G401 (cell line): ENCODE measurements around the gene NAALADL2. TPM values are rescaled to one million over a fixed set of nuclear protein-coding genes. Genes with fewer than 3 reads are reported as not detected.
A peak's percentile ranks its signal among the peaks of the same experiment; 100 is the strongest.
"Not testable (repeated sequence)": the region's sequence is repeated elsewhere in the genome, so short reads cannot be mapped to it uniquely, and the experiment has no call there.

Source experiments
- DNase-seq: peaks from one replicate; pipeline ENCODE4 v3.0.0-alpha.2; 2015; ENCODE audit warnings: low spot score
- in situ Hi-C: cut with HindIII; loops from 2 replicates; pipeline ENCODE4 v1.10.0; 2016; ENCODE audit warnings: low sequenced_read_pairs, mixed read lengths
- total RNA-seq: library from RNA; depleted of rRNA; stranded (reverse); fragments of >200 nt; shearing (Covaris generic); gene quantifications from 2 replicates; pipeline ENCODE4 v1.2.3, GENCODE V29; 2014

The NAALADL2 gene
- total RNA-seq, 1 experiment from 2014 or later: 1.3 TPM

- in situ Hi-C loops: no loop called here
- no peak for DNase-seq
Measured at GRCh38 chr3:175047786-175048185, 188.7 kb downstream of the NAALADL2 start.

DNA sequence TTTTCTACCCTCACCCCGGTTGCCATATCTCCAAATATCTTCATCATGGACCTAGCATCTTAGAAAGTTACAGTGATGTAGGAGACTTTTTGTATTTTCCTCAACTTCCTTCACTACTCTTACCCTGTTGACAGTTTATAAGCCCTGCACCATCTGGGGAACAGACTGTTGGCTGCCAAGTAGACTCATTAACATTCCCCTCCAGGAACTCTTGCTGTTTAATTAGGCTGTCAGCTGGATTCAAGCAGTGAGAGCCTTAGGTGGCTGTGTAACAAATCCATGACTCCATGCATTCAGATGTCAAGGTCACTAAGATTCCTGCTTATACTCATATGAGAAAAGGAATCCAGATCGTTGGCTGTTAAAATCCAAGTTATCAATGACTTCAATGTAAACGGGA is 198.3 kb downstream of the NAALADL2 start:
- DNase-seq: peak; percentile 86
- in situ Hi-C loops: no loop called here

GRCh38 chr3:175059788-175060187 is 200.7 kb downstream of the NAALADL2 start:
- DNase-seq: no peak
- in situ Hi-C loops: no loop called here

DNA sequence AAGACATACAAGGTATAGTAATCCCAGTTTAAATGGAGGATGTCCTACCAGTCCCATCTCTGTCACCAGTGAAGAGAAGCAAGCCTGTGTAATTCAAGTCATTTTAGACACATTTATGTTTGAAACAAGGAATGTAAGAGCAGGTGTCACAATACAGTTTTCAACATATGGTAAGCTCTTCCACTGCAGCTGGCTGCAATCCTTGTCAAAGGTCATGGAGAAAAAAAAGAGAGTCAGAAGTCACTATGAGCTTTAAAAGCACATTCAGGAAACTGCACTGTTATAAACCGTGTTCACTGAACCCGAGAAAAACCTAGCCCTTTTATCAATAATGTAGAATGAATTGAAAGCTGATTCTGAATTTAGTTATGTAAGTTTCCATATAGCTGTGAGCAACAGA is 206.4 kb downstream of the NAALADL2 start:
- in situ Hi-C loops: no loop called here
- no peak for DNase-seq

DNA sequence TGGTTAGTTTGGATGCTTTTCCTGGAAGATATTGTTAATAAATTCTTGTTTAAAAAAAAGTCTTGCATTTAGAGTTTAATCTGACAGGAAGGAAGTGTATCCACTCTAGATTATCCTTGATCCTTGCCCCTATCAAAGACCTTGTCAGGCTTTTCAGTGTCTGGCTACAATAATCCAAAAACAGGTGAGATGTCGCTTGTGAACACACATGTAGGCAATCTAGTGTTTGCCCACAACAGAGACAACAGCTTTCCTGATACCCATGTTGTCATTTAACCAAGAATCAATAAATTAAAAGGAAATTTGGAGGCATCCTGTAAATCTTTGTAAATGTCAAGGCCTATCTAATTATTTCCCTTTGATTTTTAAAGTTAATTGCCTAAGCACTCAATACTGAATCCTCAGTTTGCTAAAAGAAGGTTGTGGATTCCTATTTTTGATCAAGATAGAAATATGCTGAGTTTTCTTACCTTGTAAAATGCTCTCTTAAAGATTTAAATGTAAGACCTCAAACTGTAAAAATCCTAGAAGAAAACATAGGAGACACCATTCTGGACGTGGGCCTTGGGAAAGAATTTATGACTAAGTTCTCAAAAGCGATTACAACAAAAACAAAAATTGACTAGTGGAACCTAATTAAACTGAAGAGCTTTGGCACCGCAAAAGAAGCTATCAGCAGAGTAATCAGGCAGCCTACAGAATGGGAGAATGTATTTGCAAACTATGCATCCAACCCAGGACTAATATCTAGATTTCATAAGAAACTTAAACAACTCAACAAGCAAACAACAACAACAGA is 207.7 kb downstream of the NAALADL2 start:
- DNase-seq: no peak
- in situ Hi-C loops: no loop called here

DNA sequence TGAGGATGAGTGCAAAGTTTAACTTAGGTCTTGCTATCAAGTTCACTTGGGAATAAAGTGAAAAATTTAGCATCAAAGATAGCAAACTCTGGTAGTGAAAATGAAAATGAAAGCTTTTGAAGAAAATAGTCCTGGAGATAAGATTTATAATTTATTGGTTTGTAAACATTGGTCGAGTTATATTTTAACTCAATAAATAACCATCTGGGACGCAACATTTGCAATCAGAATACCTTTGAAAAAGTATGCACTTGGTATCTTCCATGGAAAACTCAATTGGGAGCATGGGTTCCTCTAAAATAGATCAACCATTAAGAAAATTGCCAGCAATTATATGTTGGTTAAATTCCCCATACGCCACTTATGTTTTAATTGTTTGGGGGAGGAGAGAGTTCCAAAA is 209.5 kb downstream of the NAALADL2 start:
- no peak for DNase-seq
- in situ Hi-C loops: no loop called here

GRCh38 chr3:175070946-175071345 is 211.8 kb downstream of the NAALADL2 start:
- in situ Hi-C loops: no loop called here
- no peak for DNase-seq

- in situ Hi-C loops: no loop called here
Measured at GRCh38 chr3:175073219-175073905, 214.2 kb downstream of the NAALADL2 start.

DNA sequence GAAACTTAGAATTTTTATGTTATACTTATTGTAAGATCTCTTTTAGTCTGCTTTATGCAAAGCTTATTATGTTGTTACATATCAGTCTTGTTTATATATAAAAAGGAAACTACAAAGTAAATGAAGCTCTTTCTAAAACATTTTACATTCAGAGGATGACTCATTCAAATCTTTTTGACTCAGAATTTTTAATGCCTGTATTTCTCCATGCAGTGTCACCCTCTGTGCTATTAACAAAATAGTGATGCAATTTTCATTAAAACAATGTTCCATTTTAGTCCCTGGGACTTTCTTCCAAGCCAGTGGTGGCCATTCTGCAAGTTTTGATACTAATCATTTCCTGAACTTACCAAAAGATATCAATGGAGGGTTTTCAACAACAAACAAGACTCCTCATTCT is 216.1 kb downstream of the NAALADL2 start:
- in situ Hi-C loops: no loop called here
- no peak for DNase-seq

More at GRCh38 chr3:175073219-175073905, 214.2 kb downstream of the NAALADL2 start:
- DNase-seq: no peak

DNA sequence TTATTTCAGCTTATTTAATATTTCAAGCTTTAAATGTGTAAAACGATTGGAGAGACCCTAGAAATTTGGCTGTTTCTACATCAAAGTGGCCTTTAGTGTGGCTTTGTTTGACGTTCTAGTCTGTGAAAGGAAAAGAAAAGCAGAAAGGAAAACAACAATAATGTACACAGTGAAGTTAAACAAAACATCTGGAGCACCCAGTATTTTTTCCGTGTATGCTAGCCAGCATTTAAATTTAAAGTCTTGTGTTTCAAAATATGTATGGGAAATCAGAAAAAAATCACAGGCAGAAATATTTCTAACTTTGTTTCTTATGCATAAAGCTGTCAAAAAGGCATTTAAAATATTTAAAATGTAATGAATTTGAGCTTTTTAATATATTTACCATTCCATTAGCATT is 218.1 kb downstream of the NAALADL2 start:
- in situ Hi-C loops: no loop called here
- no peak for DNase-seq

DNA sequence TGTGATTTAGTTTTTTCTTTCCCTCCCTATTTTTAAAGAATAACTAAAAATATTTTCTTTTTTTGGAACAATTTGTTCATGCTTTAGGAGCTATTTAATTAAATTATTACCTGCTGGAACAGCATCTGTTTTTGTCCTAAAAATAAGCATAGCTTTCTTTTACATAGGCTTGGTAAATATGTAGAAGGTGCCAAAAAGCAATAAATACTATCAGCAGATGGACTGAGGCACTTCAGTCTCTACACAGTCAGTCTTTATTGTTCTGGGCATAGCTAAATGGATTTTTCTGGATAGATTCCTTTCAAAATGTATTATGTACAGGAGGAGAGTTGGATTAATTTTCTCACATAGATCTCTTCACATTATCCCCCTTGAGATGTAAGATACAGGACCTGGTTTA is 223.5 kb downstream of the NAALADL2 start:
- in situ Hi-C loops: no loop called here
- DNase-seq: peak; percentile 82

- DNase-seq, in situ Hi-C loops: not testable (repeated sequence)
Measured at GRCh38 chr3:175087128-175087527, 228.0 kb downstream of the NAALADL2 start.

- peak; percentile 51 for DNase-seq
- in situ Hi-C loops: no loop called here
Measured at GRCh38 chr3:175088766-175089380, 229.7 kb downstream of the NAALADL2 start.

DNA sequence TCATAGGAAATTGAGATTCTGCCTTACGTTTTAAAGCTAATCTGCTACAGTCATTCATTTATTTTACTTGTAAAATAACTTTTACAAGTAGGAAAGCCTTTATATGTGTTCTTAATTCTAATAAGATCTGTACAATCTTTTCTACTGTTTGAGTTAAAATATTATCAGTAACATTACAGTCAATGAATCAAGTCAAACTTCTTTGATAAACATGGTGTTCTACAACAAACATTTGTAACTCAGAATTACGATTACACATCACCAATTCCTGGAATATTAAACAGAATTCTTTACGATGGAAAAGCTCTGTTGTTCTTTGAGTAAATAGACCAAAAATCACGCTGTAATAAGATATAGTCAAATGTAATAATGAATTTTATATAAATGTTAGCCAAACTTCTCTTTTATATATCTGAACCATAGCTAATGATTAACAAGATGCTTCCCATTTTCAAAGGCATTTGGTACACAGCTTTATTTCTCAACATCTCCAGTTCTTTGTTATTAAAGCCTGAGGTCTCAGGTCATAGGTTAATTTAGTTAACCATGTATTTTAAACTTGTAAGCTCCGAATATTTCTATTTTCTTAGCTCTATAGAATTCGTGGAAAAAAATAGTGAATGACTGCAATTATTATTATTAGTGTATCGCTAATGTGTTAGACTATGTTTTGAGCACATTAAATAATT is 232.4 kb downstream of the NAALADL2 start:
- in situ Hi-C loops: no loop called here
- DNase-seq: no peak

DNA sequence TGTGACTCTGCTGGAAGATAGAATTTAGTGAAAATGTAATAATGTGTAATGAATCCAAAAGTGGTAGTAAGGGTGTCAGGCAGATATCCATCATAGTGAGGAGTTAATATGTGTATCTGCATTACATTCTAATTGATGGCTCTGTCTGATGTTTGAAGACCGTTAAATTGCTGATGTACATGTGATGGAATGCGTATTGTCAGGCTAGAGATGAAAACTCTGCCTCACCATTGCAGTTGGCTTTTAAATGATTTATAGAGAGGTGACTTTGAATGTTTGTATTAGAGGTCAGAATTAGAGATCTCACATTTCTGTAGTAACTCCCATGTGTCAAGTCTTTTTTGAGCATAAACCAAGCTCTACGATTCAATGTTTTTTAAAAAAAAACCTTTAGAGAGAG is 234.6 kb downstream of the NAALADL2 start:
- in situ Hi-C loops: no loop called here
- DNase-seq: no peak

- no peak for DNase-seq
Measured at GRCh38 chr3:175094344-175094743, 235.2 kb downstream of the NAALADL2 start.

GRCh38 chr3:175098644-175099043 is 239.5 kb downstream of the NAALADL2 start:
- DNase-seq: no peak
- in situ Hi-C loops: no loop called here

More at GRCh38 chr3:175094344-175094743, 235.2 kb downstream of the NAALADL2 start:
- in situ Hi-C loops: no loop called here

DNA sequence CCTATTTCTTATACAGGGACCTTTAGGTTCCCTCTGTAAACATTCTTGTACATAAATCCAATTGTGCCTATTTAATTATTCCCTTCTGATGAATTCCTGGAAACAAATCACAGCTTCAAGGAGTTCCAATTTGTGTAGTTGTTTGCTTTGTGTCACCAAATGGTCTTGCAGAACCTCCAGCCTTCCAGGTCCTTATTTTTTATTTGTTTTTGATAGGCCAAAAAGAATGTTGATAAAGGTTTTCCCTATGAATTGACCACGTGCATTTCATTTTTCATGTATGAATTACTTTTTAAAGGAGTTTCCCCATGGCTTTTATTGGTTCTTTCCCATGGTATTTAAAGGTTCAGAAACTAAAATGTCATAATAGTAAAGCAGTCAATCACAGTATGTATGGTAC is 243.0 kb downstream of the NAALADL2 start:
- in situ Hi-C loops: no loop called here
- DNase-seq: no peak

DNA sequence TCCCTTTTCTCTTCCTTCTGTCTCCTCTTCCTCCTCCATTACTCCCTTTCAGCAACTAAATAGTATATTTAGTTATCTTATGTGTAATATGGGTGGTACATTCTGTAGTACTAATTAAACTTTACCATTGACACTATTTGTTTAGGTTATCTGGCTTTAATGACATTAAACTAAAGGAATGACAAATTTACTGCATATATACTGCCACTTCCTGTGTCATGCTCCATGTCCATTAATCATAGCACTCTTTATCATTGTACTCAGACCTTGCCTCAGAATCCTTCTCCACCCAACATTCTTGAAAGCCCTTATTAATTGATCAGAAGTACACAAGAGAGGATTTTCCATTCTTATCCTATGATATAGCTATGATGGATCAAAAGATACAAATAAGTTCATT is 244.2 kb downstream of the NAALADL2 start:
- no peak for DNase-seq
- in situ Hi-C loops: no loop called here

DNA sequence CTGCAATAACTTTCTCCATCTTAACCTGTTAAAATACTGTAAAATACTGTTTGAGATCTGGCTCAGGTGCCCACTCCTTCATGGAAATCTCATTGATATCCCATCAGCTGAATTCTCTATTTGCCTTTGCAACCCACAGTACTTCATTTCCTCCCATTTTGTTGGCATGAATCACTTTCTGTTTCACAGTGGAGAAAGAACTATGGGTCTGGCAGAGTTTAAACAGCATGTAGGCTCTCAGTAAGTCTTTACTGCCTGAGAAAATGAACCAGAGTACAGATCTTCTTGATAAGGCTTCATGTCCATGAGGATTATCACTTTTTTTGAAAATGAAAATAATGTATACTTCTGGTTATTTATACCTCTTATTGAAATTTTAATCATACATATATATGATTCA is 245.9 kb downstream of the NAALADL2 start:
- in situ Hi-C loops: no loop called here
- DNase-seq: no peak
